GM10847 (cell line): ENCODE measurements around the gene BAAT.

Experiments used
- POLR2A ChIP-seq: IDR thresholded peaks from 2 replicates; pipeline ENCODE4 v1.6.1; 2011; ENCODE audit not compliant: insufficient read length; ENCODE audit errors: extremely low read depth

The BAAT gene

DNA sequence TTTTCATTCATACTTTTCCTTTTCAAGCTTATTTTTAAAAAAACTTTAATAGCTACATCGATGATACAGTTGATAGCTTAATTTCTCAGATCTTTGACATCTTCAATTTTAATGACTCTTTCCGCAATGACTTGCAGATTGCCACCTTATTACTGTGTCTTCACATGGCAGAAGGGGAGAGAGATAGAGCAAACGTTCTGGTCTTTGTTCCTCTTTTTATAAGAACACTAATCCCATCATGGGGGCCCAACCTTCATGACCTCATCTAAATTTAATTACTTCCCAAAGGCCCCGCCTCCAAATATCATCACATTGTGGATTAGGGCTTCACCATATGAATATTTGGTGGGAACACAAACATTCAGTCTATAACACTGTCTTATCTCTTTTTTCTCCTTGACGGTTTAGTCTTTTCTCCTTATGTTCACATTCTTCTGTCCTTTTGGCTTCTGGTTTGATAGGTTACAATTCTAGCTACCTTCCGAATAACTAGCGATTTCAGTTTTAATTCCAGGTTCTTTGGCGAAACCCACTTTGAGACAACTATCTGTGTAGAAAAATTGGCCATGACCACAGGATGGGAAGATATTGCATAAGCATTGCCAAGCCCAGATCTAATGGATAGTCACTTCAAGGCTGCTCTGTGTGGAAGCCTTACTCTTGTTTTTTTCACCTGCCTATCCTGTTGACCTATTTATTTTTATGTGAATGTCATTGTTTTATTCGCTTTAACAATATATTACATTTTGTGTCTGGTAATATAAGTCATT is 18.9 kb upstream of the BAAT start:
- no peak for TF ChIP-seq POLR2A

DNA sequence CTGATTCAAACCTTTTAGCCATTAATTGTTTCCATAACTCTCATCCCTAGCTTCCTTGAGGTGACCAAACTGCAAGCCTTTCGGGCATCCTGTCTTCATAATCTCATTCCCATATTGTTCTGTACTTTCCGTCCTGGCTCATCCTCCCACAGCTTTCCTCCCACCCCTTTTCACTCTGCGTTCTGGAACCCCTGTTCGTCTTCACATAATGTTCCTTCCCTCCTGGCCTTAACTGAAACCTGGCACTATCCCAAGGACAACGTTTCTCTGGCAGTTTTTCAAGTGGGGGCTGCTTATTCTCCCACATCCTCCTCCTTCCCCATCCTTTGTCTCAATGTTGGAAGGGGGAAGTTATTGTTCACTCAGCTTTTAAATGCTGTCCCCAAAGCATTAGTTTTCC is 15.3 kb upstream of the BAAT start:
- TF ChIP-seq POLR2A = no peak

GRCh38 chr9:101399643-101399970 is 14.8 kb upstream of the BAAT start:
- TF ChIP-seq POLR2A = no peak

DNA sequence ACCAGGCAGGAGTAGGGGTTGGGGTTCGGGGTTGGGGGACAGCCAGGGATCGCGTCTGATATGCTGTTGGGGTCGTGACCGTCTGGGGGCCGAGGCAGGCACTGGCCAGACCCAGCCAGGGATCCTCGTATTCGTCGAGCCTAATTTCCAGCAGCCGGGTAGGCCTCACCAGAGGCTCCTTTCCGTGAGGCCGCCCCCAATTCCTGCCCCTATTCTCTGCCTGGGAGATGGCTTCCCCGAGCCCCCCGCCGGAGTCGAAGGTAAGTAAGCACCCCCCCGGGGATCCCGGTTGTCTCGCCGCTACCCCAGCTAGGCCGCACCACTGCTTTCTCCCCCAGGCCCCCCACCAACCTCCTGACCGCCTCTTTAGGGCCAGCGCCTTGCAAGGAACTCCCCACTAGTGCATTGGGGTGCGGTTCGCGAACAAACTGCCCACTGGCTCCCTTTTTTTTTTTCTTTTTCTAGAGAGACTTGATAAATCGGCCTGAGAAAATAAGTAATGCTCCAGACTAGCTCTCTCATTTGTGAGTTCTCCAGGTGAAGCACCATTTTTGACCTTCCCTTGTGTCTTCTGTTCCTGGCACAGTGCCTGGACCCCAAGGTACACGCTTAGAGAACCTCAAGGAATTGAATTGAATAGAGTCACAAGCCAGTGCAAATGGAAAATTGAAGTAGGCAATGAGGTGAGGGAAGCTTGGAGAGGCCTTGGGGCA is 14.3 kb upstream of the BAAT start:
- no peak for TF ChIP-seq POLR2A

DNA sequence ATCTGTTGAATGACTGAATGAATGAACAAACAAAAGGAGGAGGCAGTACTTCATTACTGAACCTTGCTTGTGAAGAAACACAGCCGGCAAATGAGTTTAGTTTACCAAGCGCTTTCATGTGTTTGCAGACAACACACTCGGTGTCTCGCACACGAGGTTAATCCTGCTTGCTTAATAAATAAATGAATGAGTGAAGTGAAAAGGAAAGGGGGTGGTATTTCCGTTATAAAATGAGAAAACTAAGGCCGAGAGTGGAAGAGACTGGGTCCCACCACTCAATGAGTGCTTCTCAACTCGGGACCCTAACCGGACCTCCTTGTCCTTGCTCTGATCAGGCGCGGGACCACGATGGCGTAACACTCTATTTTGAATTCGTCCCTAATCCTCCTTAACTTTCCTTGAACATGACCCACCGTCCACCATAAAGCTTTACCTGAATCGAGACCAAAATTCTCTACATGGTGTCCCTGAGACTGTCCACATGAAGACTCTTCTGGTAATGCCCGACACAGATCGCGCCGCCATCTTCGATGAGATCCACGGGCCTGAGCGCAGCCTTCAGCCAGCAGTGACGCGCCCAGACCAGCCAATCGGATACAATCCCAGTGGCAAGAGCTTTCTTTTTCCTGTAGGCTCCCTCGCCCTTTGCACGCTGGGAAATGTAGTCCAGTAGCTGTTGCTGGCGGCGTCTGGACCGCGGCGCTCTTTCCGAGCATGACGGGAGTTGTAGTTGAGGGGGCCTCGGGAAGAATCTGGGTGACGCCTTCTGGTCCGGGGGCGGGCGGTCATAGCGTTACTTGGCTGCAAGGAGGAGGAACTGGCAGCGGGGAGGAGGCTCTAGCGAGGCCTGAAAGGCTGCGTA is 13.5 kb upstream of the BAAT start, which contains the start of the genes MRPL50 and ZNF189:
MRPL50 (minus strand) TSS at position 551 of the 862 bp plus-strand sequence; CDS start at position 525, 26 bp downstream.
ZNF189 (plus strand) TSS at position 784 of the 862 bp plus-strand sequence. CDS start 306 bp downstream, outside the sequence.
- TF ChIP-seq POLR2A = peak; percentile 82

- TF ChIP-seq POLR2A = no peak
Observed at GRCh38 chr9:101397746-101398067, 12.9 kb upstream of the BAAT start.

DNA sequence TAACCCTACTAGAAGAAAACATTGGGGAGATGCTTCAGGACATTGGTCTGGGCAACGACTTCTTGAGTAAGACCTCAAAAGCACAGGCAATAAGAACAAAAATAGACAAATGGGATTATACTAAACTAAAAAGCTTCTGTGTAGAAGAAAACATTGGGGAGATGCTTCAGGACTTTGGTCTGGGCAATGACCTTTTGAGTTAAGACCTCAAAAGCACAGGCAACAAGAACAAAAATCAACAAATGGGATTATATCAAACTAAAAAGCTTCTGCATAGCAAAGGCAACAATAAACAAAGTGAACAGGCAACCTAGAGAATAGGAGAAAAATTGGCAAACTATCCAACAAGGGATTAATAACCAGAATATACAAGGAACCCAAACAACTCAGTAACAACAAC is 9.9 kb upstream of the BAAT start:
- no peak for TF ChIP-seq POLR2A

- TF ChIP-seq POLR2A = no peak
Observed at GRCh38 chr9:101393135-101393534, 8.3 kb upstream of the BAAT start.

GRCh38 chr9:101388507-101388993 is 3.7 kb upstream of the BAAT start:
- no peak for TF ChIP-seq POLR2A

DNA sequence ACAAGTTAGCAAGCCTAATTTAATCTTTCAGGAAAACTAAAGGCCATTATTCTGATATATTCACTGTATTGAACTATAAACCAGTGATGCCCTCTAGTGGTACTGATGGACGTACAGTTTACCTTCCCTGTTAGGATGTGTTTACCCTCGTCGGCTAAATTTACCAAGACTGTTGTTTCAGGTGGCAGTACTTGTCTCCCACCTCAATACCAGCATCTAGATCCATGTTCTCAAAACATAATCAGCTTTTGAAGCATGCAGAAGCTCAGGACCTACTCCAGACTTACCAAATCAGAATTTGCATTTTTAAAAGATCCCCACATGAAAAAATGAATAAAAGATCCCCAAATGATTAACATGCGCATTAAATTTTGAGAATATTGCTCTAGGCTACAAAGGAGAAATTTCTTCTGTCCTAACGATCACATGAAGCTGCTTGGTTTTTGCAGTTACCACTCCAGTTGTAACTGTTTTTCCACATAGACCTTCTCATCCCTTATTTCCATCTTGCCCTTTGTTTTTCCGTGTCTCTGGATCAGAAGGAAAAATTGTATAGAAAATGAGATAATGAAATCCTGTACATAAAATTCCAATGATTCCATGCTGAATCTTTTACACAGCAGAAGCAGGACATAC is 3.2 kb upstream of the BAAT start:
- TF ChIP-seq POLR2A = no peak

DNA sequence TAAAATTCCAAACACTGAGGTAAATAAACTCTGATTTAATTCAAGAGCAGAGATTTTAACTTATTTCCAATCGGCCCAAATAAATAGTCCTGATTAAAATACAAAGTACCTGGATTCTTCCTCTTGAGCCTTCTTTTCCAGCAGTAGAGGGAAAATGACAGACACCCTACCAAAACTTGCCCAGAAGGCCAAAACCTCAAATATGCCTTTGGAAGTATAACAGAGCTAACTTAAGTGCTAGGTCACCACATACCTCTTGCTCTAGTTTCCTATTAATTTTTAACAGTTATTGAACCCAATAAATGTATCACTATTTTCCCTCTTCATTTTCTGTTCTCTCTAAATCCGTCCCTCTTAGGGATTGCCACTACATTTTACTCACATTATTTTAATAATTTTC is 1.4 kb downstream of the BAAT start:
- TF ChIP-seq POLR2A = no peak

DNA sequence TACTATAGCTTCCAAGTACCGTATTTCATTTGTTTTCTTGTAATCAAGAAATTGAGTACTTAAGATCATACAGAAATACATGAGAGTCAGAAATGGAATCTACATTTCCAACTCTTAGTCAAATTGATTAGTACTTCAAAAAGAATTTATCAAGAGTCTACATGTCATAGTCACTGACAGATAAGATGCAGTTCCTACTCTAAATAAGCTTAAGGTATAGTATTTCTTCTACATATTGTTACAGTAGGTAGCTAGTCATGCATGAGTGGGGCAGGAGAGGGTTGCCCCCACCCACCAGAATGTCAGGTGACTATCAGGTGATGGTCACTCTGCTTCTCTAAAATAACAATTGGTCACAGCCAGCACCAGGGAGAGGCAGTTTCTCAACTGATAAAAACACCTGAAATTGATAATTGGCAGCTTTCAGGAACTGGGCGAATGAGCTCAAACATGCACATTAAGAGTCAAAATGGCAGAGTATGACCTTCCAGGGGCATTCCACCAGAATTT is 2.9 kb downstream of the BAAT start:
- no peak for TF ChIP-seq POLR2A

GRCh38 chr9:101381118-101381517 is 3.7 kb downstream of the BAAT start:
- no peak for TF ChIP-seq POLR2A

- TF ChIP-seq POLR2A = no peak
Observed at GRCh38 chr9:101380295-101380694, 4.5 kb downstream of the BAAT start.
